G401 (cell line): Measurements from ENCODE around the gene TRIM72. TPM values are rescaled to one million over a fixed set of nuclear protein-coding genes. Genes with fewer than 3 reads are reported as not detected.
"Not testable (repeated sequence)": the region's sequence is repeated elsewhere in the genome, so short reads cannot be mapped to it uniquely, and the experiment has no call there.

ENCODE experiments used
- DNase-seq: peaks from one replicate; pipeline ENCODE4 v3.0.0-alpha.2; 2015; ENCODE audit warnings: low spot score
- in situ Hi-C: cut with HindIII; loops from 2 replicates; pipeline ENCODE4 v1.10.0; 2016; ENCODE audit warnings: low sequenced_read_pairs, mixed read lengths
- total RNA-seq: library from RNA; depleted of rRNA; stranded (reverse); fragments of >200 nt; shearing (Covaris generic); gene quantifications from 2 replicates; pipeline ENCODE4 v1.2.3, GENCODE V29; 2014

Gene TRIM72
- total RNA-seq, 1 experiment from 2014 or later: not detected

- in situ Hi-C loops: no loop called here
- DNase-seq: no peak
Observed at GRCh38 chr16:31243734-31244670, 30.1 kb downstream of the TRIM72 start.

- in situ Hi-C loops, DNase-seq: not testable (repeated sequence)
Observed at GRCh38 chr16:31245598-31245997, 31.7 kb downstream of the TRIM72 start.

- no peak for DNase-seq
- in situ Hi-C loops: no loop called here
Observed at GRCh38 chr16:31246296-31246695, 32.4 kb downstream of the TRIM72 start.

- in situ Hi-C loops: no loop called here
- no peak for DNase-seq
Observed at GRCh38 chr16:31248344-31248743, 34.4 kb downstream of the TRIM72 start.

- no peak for DNase-seq
- in situ Hi-C loops: no loop called here
Observed at GRCh38 chr16:31250782-31251384, 37.0 kb downstream of the TRIM72 start.

GRCh38 chr16:31251435-31251834 lies 37.5 kb downstream of the TRIM72 start:
- no peak for DNase-seq
- in situ Hi-C loops: no loop called here

GRCh38 chr16:31253642-31254045 lies 39.7 kb downstream of the TRIM72 start:
- DNase-seq: no peak
- in situ Hi-C loops: no loop called here

GRCh38 chr16:31256466-31256865 lies 42.5 kb downstream of the TRIM72 start:
- in situ Hi-C loops: no loop called here
- DNase-seq: no peak

- no peak for DNase-seq
- in situ Hi-C loops: no loop called here
Observed at GRCh38 chr16:31258366-31258765, 44.4 kb downstream of the TRIM72 start.

GRCh38 chr16:31260136-31260931 lies 46.4 kb downstream of the TRIM72 start:
- DNase-seq: no peak
- in situ Hi-C loops: no loop called here

- in situ Hi-C loops: no loop called here
- DNase-seq: no peak
Observed at GRCh38 chr16:31262084-31262483, 48.2 kb downstream of the TRIM72 start.

GRCh38 chr16:31265329-31266245 lies 51.7 kb downstream of the TRIM72 start:
- DNase-seq: no peak
- in situ Hi-C loops: no loop called here

- no peak for DNase-seq
- in situ Hi-C loops: no loop called here
Observed at GRCh38 chr16:31267332-31268032, 53.6 kb downstream of the TRIM72 start.

GRCh38 chr16:31268033-31268365 lies 54.1 kb downstream of the TRIM72 start:
- no peak for DNase-seq
- in situ Hi-C loops: no loop called here

GRCh38 chr16:31268891-31269290 lies 55.0 kb downstream of the TRIM72 start:
- no peak for DNase-seq
- in situ Hi-C loops: no loop called here

- DNase-seq: no peak
- in situ Hi-C loops: no loop called here
Observed at GRCh38 chr16:31269541-31269940, 55.6 kb downstream of the TRIM72 start.

GRCh38 chr16:31269973-31270372 lies 56.1 kb downstream of the TRIM72 start:
- DNase-seq, in situ Hi-C loops: not testable (repeated sequence)

- in situ Hi-C loops: no loop called here
- no peak for DNase-seq
Observed at GRCh38 chr16:31270795-31271194, 56.9 kb downstream of the TRIM72 start.
